SK-N-MC (cell line): Measurements from ENCODE around the gene MAGIX.

Experiments used
- EZH2 ChIP-seq: fragments of 200-600 bp; sonication (generic); IDR thresholded peaks from one replicate; pipeline ENCODE4 v1.6.1; 2017; ENCODE audit warnings: antibody characterized with exemption
- FOXP2 ChIP-seq: optimal IDR thresholded peaks from 2 replicates; pipeline ENCODE3; 2011; ENCODE audit warnings: mild to moderate bottlenecking, moderate library complexity; ENCODE audit not compliant: insufficient read depth; ENCODE audit errors: extremely low read length, control extremely low read depth
- POLR2AphosphoS5 ChIP-seq: IDR thresholded peaks from 2 replicates; pipeline ENCODE4 v1.6.1; 2012; ENCODE audit warnings: mild to moderate bottlenecking, low read depth, low read length, borderline replicate concordance

- TF ChIP-seq POLR2AphosphoS5 (no peak), EZH2 (no peak), FOXP2 (no peak)
Measured at GRCh38 chrX:49147282-49147681, 15.3 kb upstream of the MAGIX start.
